GM20000 (cell line): Measurements from ENCODE around the gene CPLANE1.
A peak's percentile ranks its signal among the peaks of the same experiment; 100 is the strongest.

ENCODE experiments used
- DNase-seq: peaks from one replicate; pipeline ENCODE4 v3.0.0; 2012; ENCODE audit warnings: low spot score
- CTCF ChIP-seq: IDR thresholded peaks from 2 replicates; pipeline ENCODE4 v1.5.1; 2012; ENCODE audit warnings: mild to moderate bottlenecking, control low read depth; ENCODE audit errors: extremely low read depth, missing control alignments

CPLANE1 gene

GRCh38 chr5:37121027-37121426, 128.1 kb downstream of the CPLANE1 start:
- TF ChIP-seq CTCF: no peak
- no peak for DNase-seq

- TF ChIP-seq CTCF: peak; percentile 2
- no peak for DNase-seq
Observed at GRCh38 chr5:37120270-37120669, 128.9 kb downstream of the CPLANE1 start.

- no peak for TF ChIP-seq CTCF
- DNase-seq: no peak
Observed at GRCh38 chr5:37116359-37116758, 132.8 kb downstream of the CPLANE1 start.

- no peak for TF ChIP-seq CTCF
- no peak for DNase-seq
Observed at GRCh38 chr5:37112383-37112991, 136.7 kb downstream of the CPLANE1 start.

- no peak for TF ChIP-seq CTCF
- DNase-seq: peak; percentile 58
Observed at GRCh38 chr5:37111426-37112382, 137.5 kb downstream of the CPLANE1 start.

GRCh38 chr5:37110135-37110534, 139.0 kb downstream of the CPLANE1 start:
- no peak for TF ChIP-seq CTCF
- no peak for DNase-seq

- DNase-seq: no peak
- no peak for TF ChIP-seq CTCF
Observed at GRCh38 chr5:37109338-37109737, 139.8 kb downstream of the CPLANE1 start.
